Pericardium fibroblast (primary cell): ENCODE measurements around the gene FAM184A. TPM values are rescaled to one million over a fixed set of nuclear protein-coding genes. Genes with fewer than 3 reads are reported as not detected.

Source experiments
- total RNA-seq: library from RNA; depleted of rRNA; stranded (reverse); fragments of >200 nt; gene quantifications from 2 replicates; pipeline ENCODE4 v1.2.3, GENCODE V29; 2015

Gene FAM184A, protein sequence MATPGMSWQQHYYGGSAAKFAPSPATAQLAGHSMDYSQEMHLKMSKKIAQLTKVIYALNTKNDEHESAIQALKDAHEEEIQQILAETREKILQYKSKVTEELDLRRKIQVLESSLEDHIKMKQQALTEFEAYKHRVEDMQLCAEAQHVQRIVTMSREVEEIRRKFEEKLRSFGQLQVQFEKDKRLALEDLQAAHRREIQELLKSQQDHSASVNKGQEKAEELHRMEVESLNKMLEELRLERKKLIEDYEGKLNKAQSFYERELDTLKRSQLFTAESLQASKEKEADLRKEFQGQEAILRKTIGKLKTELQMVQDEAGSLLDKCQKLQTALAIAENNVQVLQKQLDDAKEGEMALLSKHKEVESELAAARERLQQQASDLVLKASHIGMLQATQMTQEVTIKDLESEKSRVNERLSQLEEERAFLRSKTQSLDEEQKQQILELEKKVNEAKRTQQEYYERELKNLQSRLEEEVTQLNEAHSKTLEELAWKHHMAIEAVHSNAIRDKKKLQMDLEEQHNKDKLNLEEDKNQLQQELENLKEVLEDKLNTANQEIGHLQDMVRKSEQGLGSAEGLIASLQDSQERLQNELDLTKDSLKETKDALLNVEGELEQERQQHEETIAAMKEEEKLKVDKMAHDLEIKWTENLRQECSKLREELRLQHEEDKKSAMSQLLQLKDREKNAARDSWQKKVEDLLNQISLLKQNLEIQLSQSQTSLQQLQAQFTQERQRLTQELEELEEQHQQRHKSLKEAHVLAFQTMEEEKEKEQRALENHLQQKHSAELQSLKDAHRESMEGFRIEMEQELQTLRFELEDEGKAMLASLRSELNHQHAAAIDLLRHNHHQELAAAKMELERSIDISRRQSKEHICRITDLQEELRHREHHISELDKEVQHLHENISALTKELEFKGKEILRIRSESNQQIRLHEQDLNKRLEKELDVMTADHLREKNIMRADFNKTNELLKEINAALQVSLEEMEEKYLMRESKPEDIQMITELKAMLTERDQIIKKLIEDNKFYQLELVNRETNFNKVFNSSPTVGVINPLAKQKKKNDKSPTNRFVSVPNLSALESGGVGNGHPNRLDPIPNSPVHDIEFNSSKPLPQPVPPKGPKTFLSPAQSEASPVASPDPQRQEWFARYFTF
- not detected in 2 replicates for total RNA-seq

GRCh38 chr6:119078376-119079282 lies at the start of gene FAM184A:
FAM184A (minus strand) TSS chr6:119078664; CDS start chr6:119078299, 365 bp downstream.

GRCh38 chr6:118934461-118935330 lies 143.8 kb downstream of the FAM184A start, which contains the start of gene MCM9:
MCM9 (minus strand) TSS chr6:118935159; CDS start chr6:118931723, 3,436 bp downstream.

Other genes starting within 250 kb of the FAM184A start
- gene ASF1A, start 184.5 kb downstream of the FAM184A start, total RNA-seq, result 9.2 and 10.5 TPM in 2 replicates
- gene MCM9, start 143.5 kb downstream of the FAM184A start, total RNA-seq, result 3.7 and 9.2 TPM in 2 replicates